Hindlimb muscle (tissue), 1 donor: ENCODE measurements around the gene BMP10. TPM values are rescaled to one million over a fixed set of nuclear protein-coding genes. Genes with fewer than 3 reads are reported as not detected.
A peak's percentile ranks its signal among the peaks of the same experiment; 100 is the strongest.
"Not testable (repeated sequence)": the region's sequence is repeated elsewhere in the genome, so short reads cannot be mapped to it uniquely, and the experiment has no call there.

ENCODE experiments used
- DNase-seq: peaks from one replicate; pipeline ENCODE4 v3.0.0-alpha.2; 2013
- polyA plus RNA-seq: library from polyadenylated mRNA; unstranded; fragments of 120-200 nt; gene quantifications from one replicate; pipeline ENCODE4 v1.2.1, GENCODE V29; 2013; ENCODE audit not compliant: insufficient read length

The BMP10 gene
- polyA plus RNA-seq, result not detected

DNA sequence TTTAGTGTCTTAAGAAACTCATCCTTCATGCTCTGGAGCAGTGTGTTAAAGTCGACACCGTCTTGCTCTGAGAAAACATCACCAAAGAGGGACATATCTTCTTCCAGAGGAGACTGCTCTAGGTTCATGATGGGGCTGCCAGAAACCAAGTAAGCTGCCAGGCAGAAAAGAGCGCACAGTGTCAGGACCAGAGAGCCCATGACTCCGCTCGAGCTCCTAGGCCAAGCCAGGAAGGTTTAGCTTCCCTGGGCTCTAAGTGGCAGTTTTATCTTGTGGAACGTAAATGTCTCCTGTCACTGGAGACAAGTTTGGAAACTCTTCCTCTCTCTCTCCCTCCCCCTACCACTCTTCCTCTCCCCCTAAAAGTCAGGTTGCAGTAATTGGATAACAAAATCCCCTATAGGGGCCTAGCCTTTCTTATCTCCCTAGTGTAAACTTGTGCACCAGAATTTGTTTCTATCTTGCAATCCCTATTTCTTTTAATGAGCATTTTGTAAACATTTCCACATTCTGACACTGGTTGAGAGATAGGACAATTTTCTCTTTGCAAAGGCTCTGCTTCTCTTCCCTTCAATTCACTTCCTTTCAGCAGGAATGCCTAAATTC lies at the start of gene BMP10:
BMP10 (minus strand) TSS at position 239 of the 606 bp plus-strand sequence; CDS start at position 200, 39 bp downstream.
- DNase-seq, result no peak

DNA sequence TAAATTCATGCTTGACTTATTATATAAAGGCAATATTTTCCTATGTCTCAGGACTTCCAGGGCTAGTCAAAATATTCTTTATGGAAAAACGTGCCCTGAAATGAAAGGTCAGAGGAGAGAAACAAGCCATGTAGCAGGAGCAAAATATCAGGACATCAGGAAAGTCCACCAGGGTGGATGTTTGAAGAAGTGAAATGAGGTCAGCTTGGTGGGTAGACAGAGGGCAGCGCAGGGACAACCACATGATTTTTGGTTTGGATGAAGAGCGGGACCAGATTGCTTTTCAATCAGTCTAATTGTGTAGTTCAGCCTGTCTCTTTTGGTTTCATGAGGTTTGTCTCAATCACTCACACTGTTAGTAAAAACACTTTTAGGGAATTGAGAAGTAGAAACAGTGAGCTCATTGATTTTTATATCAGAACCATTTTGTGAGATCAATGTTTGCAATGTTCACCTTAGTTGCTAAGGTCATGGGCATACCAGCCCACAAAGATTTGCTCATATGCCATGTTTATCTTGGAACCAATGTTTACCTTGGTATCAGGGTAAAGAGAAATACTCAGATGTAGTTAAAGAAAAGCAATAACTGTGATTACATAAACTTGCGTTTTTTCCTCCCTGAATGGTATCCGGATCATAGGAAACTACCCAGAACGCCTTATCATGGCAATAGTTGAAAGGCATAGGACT lies 49.4 kb upstream of the BMP10 start:
- DNase-seq, result no peak

DNA sequence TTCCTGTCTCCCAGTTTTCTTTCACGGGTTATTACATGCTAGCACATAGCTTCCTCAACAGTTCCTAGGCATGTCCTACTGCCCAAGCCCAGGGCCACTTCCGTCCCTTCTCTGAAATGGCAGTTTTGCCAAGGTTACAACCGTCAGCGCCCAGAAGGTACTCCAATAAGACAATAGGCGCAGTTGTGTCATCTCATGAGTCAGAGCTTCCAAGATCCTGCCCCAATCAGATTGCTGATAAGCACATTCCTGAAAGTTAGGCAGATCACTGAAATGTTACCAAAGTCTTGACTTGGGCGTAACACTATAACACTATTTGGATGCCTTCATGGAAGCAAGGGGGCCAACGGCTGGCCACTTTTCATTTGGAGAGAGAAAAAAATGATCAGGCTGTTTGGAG lies 47.3 kb upstream of the BMP10 start:
- DNase-seq, result no peak

- DNase-seq, result no peak
Measured at GRCh38 chr2:68917034-68917718, 46.0 kb upstream of the BMP10 start.

DNA sequence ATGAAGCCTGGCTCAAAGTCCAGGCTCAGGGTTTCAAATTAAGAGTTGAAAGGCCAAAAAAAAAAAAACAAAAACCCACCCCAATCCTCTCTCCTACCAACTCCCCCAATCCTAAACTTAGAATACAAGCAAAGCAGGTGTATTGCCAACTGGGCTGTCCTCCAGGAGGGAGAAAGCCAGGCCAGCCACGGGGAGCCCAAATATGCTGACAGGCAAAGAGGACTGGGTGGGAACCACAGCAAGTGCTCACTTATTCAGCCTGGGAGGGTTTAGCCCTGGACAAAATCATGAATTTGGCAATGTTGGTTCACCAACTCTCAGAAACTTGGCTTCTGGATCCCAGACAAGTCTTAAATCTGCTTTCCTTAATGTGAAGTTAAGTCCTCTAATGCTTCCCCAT lies 45.0 kb upstream of the BMP10 start:
- DNase-seq, result no peak

DNA sequence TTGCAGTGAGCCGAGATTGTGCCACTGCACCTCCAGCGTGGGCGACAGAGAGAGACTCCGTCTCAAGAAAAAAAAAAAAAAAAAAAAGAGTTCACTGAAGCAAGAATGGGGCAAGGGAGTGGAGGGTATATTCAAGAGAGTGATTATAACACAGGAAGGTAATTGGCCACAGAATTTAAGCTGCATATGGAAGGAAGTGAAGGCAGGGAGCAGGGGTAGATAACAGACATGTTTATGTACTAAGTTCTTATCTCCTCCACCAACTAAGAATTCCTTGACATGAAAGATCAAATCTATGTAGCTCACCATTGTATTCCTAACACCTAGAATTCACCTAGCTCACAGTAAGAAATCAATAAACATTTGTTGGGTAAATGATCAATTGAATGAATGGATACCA lies 44.2 kb upstream of the BMP10 start:
- no peak for DNase-seq

GRCh38 chr2:68913359-68913758 lies 42.2 kb upstream of the BMP10 start:
- no peak for DNase-seq

DNA sequence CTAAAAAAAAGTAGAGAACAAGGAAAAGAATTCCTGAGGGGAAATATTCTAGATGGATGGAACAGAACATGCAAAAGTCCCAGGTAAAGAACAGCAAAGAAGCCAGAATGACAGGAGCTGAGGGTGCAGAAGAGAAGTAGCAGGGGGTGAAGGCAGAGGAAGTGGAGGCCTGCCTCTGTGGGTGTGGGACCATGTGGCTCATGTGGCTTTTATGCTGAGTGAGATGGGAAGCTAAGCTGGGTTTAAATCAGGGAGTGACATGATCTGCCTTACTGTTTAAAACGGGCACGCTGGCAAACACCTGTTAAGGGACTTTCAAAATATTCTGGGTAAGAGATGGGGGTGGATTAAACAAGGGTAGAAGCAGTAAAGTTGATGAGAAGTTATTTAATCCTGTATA lies 41.5 kb upstream of the BMP10 start:
- DNase-seq, result no peak

DNA sequence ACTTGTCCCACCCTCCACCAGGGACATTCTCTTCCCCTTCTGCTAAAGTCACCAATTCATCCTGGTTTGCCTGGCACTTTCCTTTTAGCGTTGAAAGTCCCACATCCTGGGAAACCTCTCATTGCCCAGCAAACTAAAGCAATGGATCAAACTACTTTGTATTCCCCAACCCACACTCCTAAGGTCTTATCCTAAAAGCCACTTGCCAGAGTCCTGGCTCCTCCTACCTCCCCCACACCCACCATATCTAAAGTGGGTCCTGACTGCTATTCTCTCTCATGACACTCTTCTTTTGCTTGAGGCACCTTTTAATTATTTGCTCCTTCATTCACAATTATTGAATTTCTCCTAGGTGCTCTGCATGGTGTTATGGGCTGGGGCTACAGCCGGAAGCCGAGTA lies 40.9 kb upstream of the BMP10 start:
- DNase-seq, result no peak

GRCh38 chr2:68911709-68912108 lies 40.5 kb upstream of the BMP10 start:
- DNase-seq, result no peak

DNA sequence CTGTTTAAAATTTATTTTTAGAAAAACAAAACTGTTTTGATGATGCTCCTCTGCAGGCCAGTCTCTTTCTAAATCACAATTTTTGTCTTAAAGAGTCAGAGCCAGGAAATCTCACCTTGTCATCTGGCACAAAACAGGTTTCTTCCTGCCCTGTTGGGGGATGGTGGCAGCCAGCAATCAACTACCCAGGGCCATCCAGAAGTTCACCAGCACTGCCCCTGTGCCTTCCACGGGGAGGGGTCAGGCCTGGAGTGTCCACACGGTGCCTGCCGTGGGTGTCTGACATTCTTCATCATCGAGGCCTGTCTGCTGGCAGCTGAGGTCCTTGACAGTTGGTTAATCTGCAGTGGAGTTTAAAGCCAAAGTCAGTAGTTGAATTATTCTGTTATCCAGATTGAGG lies 40.0 kb upstream of the BMP10 start:
- DNase-seq, result no peak

- DNase-seq, result peak; percentile 59
Measured at GRCh38 chr2:68909793-68910674, 38.8 kb upstream of the BMP10 start.

- DNase-seq, result peak; percentile 38
Measured at GRCh38 chr2:68908392-68908970, 37.3 kb upstream of the BMP10 start.

GRCh38 chr2:68907920-68908253 lies 36.7 kb upstream of the BMP10 start:
- DNase-seq, result no peak

DNA sequence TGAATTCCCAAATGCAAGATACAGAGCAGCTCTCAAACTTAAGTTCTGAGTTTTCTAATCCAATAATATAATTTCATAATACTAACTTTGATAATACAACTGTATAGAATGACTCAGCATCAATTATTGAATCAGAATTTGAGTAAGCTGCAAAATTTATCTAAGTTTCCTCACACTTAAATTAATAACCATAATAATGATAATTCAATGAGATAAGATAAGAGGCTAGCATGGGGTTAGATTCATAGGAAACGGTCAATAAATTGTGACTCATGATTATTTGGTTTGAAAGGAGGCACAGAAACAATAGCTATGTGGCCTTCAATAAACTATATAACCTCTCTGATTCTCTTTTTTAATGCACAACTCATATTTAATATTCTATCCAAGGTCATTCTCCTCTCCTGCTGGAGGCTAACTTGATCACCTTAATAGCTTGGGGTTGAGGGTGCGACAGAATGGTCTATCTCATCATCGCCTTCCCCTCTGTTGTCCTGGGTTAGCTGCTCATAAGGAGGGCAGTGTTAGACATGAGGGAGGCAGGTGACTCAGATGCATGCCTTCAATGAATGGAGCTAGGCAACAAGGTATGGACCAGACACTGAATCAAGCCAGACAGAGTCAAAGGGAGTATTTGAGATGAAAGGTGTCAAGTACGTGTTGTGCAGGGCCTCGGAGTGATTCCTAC lies 36.2 kb upstream of the BMP10 start:
- DNase-seq, result no peak

DNA sequence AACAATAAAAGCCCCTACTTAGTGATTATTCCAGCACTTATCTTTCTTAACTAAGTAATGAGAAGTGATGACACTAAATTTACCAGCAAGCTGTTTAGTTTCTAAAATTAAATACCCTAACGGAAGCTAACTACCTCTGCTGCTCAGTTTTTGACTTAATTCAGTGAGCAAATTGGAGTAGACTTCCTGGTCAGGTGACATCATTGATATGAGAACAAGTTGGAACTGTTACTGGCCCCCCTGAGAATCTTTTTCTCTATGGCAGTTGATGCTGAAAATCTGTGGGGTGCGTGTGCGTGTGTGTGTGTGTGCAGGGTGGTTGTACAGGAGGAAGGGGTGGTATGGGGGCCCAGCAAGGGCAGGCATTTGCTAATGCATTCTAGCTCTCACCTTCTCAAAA lies 35.5 kb upstream of the BMP10 start:
- DNase-seq, result no peak

- DNase-seq, result no peak
Measured at GRCh38 chr2:68905116-68905515, 33.9 kb upstream of the BMP10 start.

- no peak for DNase-seq
Measured at GRCh38 chr2:68901561-68901960, 30.4 kb upstream of the BMP10 start.

- no peak for DNase-seq
Measured at GRCh38 chr2:68901199-68901514, 30.0 kb upstream of the BMP10 start.

GRCh38 chr2:68900496-68901198 lies 29.4 kb upstream of the BMP10 start:
- DNase-seq, result no peak

DNA sequence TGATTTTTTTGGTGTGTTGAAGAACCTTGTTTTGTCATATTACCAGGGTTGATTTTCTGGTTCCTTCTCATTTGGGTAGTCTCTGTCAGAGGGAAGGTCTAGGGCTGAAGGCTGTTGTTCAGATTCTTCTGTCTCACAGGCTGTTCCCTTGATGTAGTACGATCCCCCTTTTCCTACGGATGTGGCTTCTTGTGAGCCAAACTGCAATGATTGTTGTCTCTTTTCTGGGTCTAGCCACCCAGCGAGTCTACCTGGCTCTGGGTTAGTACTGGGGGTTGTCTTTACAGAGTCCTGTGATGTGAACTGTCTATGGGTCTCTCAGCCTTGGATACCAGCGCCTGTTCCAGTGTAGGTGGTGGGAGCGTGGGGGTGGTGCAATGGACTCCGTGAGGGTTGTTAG lies 24.8 kb upstream of the BMP10 start:
- DNase-seq, result not testable (repeated sequence)

GRCh38 chr2:68889500-68889899 lies 18.3 kb upstream of the BMP10 start:
- DNase-seq, result no peak
